CD4-positive, alpha-beta T cell treated with Interleukin-6 for 4 hours (primary cell): ENCODE data around the gene PTPN14.

ENCODE experiments used
- DNase-seq: peaks from one replicate; pipeline ENCODE4 v3.0.0-alpha.2; 2020; ENCODE audit warnings: mixed read lengths

The PTPN14 gene

DNA sequence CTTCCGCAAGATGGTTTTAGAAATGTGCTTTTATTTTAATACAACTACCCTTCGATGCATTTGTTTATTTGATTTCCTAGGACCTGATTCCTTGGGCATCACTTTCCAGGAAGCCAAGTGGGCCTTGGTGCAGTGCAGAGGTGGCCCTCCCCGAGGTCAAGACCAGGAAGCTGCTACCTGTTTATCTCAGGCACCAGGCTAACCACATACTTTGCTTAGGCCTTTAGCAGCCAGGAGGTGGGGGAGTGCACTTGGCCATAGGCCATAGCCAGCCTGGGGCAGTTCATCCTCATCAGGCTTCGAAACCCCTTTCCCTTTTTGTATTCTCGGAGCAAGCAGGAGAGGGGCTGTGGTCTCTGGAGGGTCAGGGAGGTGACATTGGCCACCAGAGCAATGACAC, 225.0 kb downstream of the PTPN14 start:
- no peak for DNase-seq

DNA sequence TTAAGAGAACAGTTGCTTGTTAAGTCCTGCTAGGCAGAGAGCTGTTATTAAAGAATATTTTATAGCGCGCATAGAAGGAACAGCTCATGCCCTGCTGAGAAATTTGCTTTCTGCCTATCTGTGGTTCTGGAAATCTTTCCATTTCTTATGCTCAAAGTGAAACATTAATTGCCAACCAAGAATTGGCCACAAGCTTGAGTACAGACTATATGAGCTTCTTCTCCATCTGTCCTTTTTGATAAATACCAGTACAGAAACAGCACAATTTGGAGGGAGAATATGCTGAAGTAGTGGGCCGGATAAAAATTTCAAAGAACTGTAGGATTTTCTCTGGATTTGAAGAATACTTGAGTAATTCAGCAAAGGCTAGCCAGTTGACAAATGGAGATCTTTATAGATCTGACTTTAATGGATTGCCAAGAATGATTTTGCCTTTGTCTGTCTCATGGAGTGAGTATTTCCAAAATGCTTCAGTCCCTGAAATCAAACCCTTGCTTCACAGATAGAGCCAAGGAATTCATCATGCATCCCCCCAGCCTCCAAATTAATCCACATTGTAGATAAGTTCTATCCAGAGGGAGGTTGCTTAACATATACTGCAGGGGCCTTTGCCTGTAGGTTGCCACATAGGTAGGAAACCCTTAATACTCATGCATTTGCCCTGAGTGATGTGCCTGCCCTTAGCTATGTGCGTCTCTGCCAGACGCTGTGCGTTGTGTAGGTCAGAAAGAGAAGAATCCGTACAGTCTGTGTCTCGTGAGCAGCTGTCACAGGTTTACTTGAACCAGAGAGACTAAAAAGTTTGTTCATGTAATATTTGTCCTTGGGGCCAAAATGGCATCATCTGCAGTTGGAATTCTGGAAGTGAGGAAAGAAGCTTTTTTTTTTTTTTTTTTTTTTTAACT, 226.3 kb downstream of the PTPN14 start:
- no peak for DNase-seq

DNA sequence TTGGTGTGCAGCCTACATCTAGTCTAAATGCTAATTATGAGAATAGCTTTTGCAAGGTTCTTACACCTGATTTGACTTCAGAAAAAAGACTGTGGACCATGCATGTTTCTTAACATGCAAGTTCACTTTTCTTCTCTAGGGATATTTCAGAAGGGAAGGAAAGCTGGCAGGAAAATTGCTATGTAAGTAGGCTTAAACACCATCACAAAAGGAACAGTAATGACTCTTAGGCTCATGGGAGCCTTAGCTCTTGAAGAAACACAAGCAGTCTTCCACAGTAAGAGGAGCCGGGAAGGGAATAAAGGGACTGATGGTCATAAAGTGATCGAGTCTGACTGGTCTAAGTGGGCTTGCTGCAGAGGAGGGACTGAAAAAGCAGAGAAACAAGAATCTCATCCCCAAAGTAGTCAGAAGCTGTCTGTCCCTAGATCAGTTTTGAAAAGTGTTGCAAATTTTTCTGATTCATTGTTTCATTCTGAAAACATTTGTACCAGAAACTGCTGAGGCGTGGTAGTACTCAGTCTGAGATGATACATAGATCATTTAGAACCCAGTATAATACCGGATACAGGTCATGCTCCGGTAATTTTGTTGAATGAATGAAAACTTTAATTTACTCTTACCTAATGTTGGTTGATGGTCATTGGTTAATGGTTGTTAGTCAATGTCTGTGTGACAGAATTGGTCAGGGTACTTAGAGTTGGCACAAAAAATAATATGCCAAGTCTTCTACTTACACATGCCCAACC, 229.5 kb downstream of the PTPN14 start:
- no peak for DNase-seq

DNA sequence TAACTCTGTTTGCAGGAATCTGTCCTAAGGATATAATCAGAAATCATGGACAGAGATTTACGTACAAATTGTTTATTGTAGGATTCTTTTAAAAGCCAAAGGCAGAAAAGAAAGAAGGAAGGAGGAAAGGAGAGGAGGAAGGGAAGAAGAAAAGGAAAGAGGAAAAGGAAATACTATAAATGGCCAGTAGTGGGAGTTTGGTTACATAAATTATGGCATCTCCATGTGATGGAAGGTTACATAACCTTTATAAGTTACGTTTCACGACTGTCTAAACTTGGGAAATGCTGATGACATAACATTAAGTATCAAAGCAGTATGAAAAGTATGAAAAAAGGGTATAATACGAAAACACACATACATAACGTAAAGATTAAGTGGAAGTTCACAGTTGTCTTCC, 231.5 kb downstream of the PTPN14 start:
- no peak for DNase-seq

GRCh38 chr1:214318956-214319736, 232.3 kb downstream of the PTPN14 start:
- no peak for DNase-seq

GRCh38 chr1:214318356-214318755, 233.0 kb downstream of the PTPN14 start:
- DNase-seq: no peak

DNA sequence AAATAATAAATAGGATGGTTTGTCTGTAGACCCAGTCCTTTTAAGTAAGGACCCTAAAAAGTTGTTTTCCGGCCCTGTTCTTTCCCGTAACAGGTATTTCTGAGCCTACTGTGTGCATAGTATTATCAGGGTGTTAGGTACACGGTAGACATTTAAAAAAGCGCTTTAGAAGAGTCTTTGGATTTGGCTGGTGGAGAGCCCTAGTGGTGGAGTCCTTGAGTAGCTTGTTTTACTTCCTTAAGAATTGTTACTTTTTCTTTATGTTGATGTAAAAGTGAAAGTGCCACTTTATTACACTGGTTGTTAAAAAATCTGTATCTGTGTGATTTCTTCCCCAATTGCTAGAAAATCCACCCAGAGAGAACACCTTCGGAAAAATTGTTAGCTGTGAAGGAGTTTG, 233.7 kb downstream of the PTPN14 start:
- DNase-seq: no peak

DNA sequence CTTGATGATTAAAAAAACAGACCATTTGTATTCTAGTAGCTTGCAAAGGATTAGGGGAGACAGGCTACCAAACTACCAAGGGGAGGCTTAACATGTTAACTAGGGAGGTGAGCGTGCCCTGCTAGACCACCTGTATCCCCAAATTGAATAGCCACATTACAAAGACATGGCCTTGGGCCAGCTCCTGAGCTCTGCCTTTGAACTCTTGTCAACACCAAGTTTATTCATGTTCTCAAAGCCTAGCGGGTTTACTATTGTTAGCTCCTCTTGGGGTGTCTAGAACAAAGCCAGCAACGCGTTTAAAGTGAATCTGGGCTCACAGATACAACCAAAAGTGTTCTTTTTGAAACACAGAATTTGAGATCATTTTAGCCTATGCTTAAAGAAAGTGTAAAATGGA, 234.1 kb downstream of the PTPN14 start:
- no peak for DNase-seq

GRCh38 chr1:214316593-214316992, 234.8 kb downstream of the PTPN14 start:
- DNase-seq: no peak

DNA sequence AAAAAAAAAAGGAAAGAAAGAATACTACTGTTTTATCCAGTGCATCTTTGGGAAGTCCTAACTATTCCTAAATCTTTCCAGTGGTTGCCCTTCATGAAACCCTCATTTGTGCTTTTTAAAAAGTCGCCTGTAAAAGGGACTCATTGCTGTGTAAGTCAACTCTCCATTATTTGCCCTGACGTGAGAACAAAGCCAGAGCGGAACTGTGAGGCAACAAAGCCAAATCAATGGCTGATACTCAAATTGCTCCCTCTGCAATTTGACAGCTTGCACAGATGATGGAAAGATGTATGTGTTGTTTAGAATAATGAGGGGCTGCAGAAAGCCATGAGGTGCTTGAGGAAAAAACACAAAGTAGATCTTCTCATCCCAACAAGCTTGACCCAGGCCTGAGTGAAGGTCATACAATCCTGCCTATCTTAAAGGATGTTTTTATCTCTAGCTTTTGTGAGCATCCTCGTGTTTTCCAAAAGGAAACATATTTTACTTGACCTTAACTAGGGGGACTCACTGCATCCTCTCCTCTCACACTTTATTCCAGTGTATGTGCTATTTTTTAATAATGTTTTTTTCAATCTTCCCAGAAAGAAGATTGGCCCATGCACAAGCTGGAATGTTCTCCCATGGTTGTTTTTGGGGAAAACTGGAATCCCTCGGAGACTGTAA, 237.1 kb downstream of the PTPN14 start:
- DNase-seq: no peak

DNA sequence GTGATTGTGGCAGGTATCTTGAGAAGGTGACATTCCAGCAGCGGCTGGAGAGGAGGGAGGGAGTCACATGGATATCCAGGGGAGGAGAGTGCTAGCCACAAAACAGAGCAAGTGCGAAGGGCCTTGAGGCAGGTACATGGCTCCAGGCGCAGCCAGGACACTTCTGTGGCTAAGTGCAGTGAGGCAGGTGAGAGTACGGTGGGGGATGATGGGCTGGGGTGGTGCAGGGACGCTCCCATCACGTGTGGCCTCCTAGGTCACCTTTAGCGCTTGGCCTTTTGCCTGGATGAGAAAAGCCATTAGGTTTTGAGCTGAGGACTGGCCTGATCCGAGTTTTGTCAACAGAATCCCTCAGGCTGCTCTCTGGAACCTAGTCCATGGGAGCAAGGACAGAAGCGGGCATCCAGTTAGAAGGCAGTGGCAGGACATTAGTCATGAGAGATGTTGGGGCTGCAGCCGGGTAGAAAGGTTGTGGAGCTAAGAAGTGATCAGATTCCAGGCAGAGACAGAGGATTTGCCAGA, 238.8 kb downstream of the PTPN14 start:
- DNase-seq: no peak

GRCh38 chr1:214310777-214311690, 240.4 kb downstream of the PTPN14 start:
- DNase-seq: no peak

DNA sequence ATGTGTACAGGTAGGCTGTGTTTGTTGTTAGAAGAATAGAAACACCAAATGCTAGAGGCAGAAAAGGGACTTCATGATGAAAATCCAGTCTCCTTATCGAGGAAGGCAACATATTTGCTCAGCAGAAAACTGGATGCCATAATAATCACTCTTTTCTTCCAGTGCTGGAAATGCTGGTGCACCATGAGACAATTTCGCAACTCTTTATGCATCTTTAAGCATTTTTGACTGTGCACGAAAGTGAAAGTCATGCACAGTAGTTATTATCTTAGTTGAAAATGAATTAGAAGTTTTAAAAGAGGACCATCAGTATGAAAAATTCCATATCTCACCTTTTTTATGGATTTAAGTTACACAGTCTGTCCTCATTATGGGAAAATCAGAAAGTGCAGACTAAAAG, 241.4 kb downstream of the PTPN14 start:
- no peak for DNase-seq

GRCh38 chr1:214306269-214306668, 245.1 kb downstream of the PTPN14 start:
- DNase-seq: no peak

DNA sequence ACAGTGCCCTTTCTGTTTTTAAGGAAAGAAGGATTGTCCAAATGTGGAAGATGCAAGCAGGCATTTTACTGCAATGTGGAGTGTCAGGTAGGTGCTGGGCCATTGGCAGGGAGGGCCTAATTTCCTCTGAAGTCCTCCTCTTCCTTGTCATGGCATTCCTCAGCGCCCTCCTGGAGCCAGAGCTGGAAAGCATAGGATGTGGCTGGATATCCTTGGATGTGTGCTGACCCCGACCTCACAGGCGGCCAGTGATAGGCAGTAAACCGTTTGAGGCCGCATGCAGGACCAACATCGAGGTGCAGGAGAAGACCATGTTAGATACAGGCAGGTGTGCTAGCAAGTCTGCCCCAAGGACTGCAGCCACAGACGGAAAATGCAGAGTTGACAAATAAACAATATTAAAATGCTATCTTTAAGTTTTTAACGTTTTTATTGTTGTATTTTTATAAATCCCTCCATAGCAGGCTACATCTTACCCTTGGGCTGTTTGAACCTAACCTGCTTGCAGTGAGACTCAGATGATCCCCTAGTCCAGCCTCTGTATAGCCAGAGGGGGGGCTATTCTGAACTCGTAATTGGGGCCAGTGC, 246.1 kb downstream of the PTPN14 start:
- no peak for DNase-seq

DNA sequence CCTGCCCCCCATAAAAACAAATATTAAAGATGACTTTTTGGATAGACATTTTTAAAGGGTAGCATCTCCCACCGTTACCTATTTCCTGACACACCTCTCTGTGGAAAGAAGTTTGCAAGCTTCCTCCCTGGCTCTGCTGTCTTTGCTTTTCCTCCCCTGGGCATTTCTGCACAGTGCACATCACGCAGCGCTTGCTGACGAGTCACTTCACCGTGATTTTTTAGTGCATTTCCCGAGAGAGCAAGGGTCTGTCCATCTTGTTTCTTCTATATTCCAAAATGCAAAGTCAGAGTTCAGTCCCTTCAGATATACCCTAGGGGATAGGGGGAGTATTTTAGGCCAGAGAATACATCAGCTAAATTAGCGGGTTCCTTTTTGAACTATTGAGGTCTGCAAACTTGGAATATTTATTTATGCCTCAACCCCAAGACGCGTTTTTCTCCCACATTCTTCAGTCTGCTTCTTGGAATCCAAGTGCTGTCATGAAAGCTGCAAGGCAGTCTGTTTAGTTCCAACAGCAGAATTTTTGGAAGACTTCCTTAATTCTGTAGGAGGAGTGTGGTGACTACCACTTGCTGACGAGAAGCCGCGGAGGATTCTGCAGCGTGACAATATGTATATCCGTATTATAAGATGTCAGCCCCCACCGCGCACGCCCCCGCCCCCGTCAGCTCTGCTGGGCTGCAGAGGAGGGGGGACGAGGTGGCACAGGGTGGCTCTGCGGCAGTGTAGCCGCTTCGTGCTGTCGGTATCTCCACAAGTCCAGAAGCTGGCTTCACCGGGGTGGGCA, 248.1 kb downstream of the PTPN14 start:
- no peak for DNase-seq

GRCh38 chr1:214301526-214301925, 249.9 kb downstream of the PTPN14 start:
- no peak for DNase-seq

DNA sequence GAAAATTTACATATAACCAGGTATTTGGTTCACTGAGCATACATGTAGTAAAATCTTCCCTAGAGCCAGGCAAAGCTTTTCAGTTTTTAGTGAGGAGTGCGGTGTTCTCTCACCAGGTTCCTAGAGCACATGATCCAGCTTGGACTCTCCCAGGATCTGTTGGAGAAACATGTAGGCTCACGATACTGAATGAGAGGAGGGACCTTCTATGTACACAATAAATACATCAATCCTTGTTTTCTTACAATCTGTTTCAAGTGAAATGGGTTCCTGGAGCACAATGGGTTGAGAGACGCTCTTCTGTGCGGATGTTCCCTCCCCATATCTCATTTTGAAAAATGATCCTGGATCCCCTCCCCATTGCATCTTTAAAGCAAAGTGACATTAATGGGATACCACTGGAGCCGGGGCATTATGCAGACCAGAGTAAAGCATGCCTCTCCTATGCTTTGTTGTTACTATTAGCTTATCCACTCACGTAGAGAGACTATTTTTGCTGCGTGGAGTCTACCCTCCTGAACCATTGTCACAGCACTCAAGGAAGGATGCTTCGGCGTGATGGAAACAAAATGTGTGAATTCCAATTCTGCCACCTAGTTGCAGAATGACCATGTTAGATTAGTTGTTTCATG, 251.1 kb downstream of the PTPN14 start:
- DNase-seq: no peak
